Neural cell (in vitro differentiated cells): Measurements from ENCODE around the gene CST8. TPM values are rescaled to one million over a fixed set of nuclear protein-coding genes. Genes with fewer than 3 reads are reported as not detected.

Experiments used
- H2AFZ ChIP-seq: fragments of 200-600, 300-800 bp; sonication (generic), shearing (Covaris generic); 2 replicates; pipeline ENCODE4 v1.6.0; 2014; ENCODE audit warnings: low read depth, mild to moderate bottlenecking, antibody characterized with exemption, low read length, moderate library complexity
- H3F3A ChIP-seq: fragments of 200-600 bp; shearing (Covaris generic); 2 replicates; pipeline ENCODE4 v1.6.1; 2016; ENCODE audit warnings: mild to moderate bottlenecking, moderate library complexity, mixed read lengths, antibody characterized with exemption, low read length; ENCODE audit not compliant: insufficient read depth, poor library complexity, severe bottlenecking
- H3K27ac ChIP-seq: fragments of 200-600, 300-800 bp; sonication (generic), shearing (Covaris generic); 2 replicates; pipeline ENCODE4 v1.5.1; 2014; ENCODE audit warnings: mild to moderate bottlenecking, low read length, moderate library complexity
- H3K27me3 ChIP-seq: fragments of 300-800, 200-600 bp; sonication (generic), shearing (Covaris generic); 2 replicates; pipeline ENCODE4 v1.6.0; 2014; ENCODE audit warnings: mild to moderate bottlenecking, low read depth, low read length, moderate library complexity; ENCODE audit not compliant: insufficient read depth
- H3K36me3 ChIP-seq: fragments of 300-800, 200-600 bp; sonication (generic), shearing (Covaris generic); 2 replicates; pipeline ENCODE4 v1.5.1; 2014; ENCODE audit warnings: mild to moderate bottlenecking, antibody characterized with exemption, low read length, moderate library complexity; ENCODE audit not compliant: insufficient read depth
- H3K4me2 ChIP-seq: fragments of 300-800, 200-600 bp; sonication (generic), shearing (Covaris generic); 2 replicates; pipeline ENCODE4 v1.6.0; 2014; ENCODE audit warnings: mild to moderate bottlenecking, low read length
- H3K4me3 ChIP-seq: fragments of 300-800, 200-600 bp; sonication (generic), shearing (Covaris generic); 2 replicates; pipeline ENCODE4 v1.5.1; 2014; ENCODE audit warnings: mild to moderate bottlenecking, low read length, moderate library complexity
- H3K79me2 ChIP-seq: fragments of 200-600 bp; shearing (Covaris generic); replicated peaks from 2 replicates; pipeline ENCODE4 v1.6.0; 2014; ENCODE audit warnings: mild to moderate bottlenecking, low read length, moderate library complexity; ENCODE audit not compliant: insufficient read depth
- H3K9ac ChIP-seq: fragments of 300-800, 200-600 bp; sonication (generic), shearing (Covaris generic); 2 replicates; pipeline ENCODE4 v1.6.1; 2016; ENCODE audit warnings: mild to moderate bottlenecking, low read length, mixed read lengths
- H3K9me2 ChIP-seq: fragments of 200-600 bp; shearing (Covaris generic); 2 replicates; pipeline ENCODE4 v1.6.1; 2016; ENCODE audit warnings: mild to moderate bottlenecking, low read length, mixed read lengths; ENCODE audit not compliant: insufficient read depth
- H3K9me3 ChIP-seq: fragments of 200-600, 300-800 bp; sonication (generic), shearing (Covaris generic); 2 replicates; pipeline ENCODE4 v1.6.1; 2016; ENCODE audit warnings: mild to moderate bottlenecking, mixed run types, low read length, moderate library complexity, mixed read lengths
- H4K20me1 ChIP-seq: fragments of 200-600 bp; shearing (Covaris generic); 2 replicates; pipeline ENCODE4 v1.6.1; 2016; ENCODE audit warnings: mild to moderate bottlenecking, mixed run types; ENCODE audit not compliant: insufficient read depth
- EP300 ChIP-seq: fragments of 450-650 bp; conservative IDR thresholded peaks from 2 replicates; pipeline ENCODE4 v1.6.1; 2014; ENCODE audit warnings: antibody characterized with exemption, mild to moderate bottlenecking, moderate library complexity; ENCODE audit not compliant: poor library complexity, severe bottlenecking
- EZH2 ChIP-seq: fragments of 200-600, 300-800 bp; shearing (Covaris generic), sonication (generic); IDR thresholded peaks from 2 replicates; pipeline ENCODE4 v1.6.1; 2014; ENCODE audit warnings: antibody characterized with exemption, low read length, borderline replicate concordance, mild to moderate bottlenecking; ENCODE audit not compliant: insufficient read depth, poor library complexity, severe bottlenecking
- MXI1 ChIP-seq: fragments of 450-650 bp; conservative IDR thresholded peaks from 2 replicates; pipeline ENCODE4 v1.6.1; 2014; ENCODE audit warnings: antibody characterized with exemption, mild to moderate bottlenecking; ENCODE audit not compliant: poor library complexity, severe bottlenecking
- POLR2AphosphoS5 ChIP-seq: IDR thresholded peaks from 2 replicates; pipeline ENCODE4 v1.6.1; 2012
- RAD21 ChIP-seq: fragments of 450-650 bp; conservative IDR thresholded peaks from 2 replicates; pipeline ENCODE4 v1.6.1; 2014; ENCODE audit warnings: antibody characterized with exemption, mild to moderate bottlenecking, moderate library complexity
- SMC3 ChIP-seq: fragments of 450-650 bp; conservative IDR thresholded peaks from 2 replicates; pipeline ENCODE4 v1.6.1; 2014; ENCODE audit warnings: antibody characterized with exemption, mild to moderate bottlenecking, moderate library complexity; ENCODE audit not compliant: poor library complexity
- TAF1 ChIP-seq: IDR thresholded peaks from 2 replicates; pipeline ENCODE4 v1.6.1; 2012; ENCODE audit warnings: low read depth
- polyA minus RNA-seq: library from RNA; depleted of rRNA, polyadenylated mRNA; stranded (reverse); fragments of >200 nt; gene quantifications from 2 replicates; pipeline ENCODE4 v1.2.3, GENCODE V29; 2014
- polyA plus RNA-seq: library from polyadenylated mRNA; depleted of rRNA; stranded (reverse); fragments of >200 nt; gene quantifications from 2 replicates; pipeline ENCODE4 v1.2.3, GENCODE V29; 2014
- TF ChIP-seq, protein P1 (sequence below): fragments of 450-650 bp; IDR thresholded peaks from 2 replicates; pipeline ENCODE4 v1.5.1; 2014; ENCODE audit warnings: antibody characterized with exemption, mild to moderate bottlenecking, moderate library complexity; ENCODE audit not compliant: poor library complexity, severe bottlenecking
- TF ChIP-seq, protein P2 (sequence below): IDR thresholded peaks from 2 replicates; pipeline ENCODE4 v1.6.1; 2012; ENCODE audit warnings: borderline replicate concordance

CST8 gene, protein sequence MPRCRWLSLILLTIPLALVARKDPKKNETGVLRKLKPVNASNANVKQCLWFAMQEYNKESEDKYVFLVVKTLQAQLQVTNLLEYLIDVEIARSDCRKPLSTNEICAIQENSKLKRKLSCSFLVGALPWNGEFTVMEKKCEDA
- polyA plus RNA-seq = not detected in 2 replicates
- polyA minus RNA-seq = not detected in 2 replicates

DNA sequence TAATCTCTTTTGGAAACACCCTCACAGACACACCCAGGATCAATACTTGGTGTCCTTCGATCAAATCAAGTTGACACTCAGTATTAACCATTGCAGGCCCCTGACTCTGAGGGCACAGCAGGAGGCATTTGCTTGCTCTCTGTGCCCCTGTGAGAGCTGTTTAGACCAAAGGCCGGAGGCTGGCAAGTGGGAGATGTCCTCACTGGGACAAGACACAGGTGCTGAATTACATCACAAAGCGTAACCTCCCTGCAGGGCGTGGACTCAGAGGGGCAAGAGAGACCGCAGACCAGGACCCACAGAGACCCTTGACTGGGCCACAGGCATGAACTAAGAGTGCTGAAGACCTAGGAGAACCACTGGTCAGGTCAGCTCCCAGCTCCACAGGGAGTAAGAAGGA lies at the start of gene CST8:
Gene CST8 (plus strand): TSS at position 301 of the 400 bp plus-strand sequence. CDS start 551 bp downstream, outside the sequence.
- H3K4me3 ChIP-seq = no peak within 1 kb of the TSS
- H3K36me3 ChIP-seq = no peaks in the 10 kb centered on the region
- H3K27me3 ChIP-seq = no peaks in the 10 kb centered on the region
- H3K27ac ChIP-seq = no peak within 1 kb of the TSS
- no peak within 1 kb of the TSS for H3K4me2 ChIP-seq
- no peaks in the 10 kb centered on the region for H3K9me3 ChIP-seq
- H4K20me1 ChIP-seq = no peaks in the 10 kb centered on the region
- no peaks in the 10 kb centered on the region for H3K79me2 ChIP-seq
- H3F3A ChIP-seq = no peaks in the 10 kb centered on the region
- H3K9ac ChIP-seq = no peak within 1 kb of the TSS
- no peaks in the 10 kb centered on the region for H3K9me2 ChIP-seq
- TF ChIP-seq, protein P1, sequence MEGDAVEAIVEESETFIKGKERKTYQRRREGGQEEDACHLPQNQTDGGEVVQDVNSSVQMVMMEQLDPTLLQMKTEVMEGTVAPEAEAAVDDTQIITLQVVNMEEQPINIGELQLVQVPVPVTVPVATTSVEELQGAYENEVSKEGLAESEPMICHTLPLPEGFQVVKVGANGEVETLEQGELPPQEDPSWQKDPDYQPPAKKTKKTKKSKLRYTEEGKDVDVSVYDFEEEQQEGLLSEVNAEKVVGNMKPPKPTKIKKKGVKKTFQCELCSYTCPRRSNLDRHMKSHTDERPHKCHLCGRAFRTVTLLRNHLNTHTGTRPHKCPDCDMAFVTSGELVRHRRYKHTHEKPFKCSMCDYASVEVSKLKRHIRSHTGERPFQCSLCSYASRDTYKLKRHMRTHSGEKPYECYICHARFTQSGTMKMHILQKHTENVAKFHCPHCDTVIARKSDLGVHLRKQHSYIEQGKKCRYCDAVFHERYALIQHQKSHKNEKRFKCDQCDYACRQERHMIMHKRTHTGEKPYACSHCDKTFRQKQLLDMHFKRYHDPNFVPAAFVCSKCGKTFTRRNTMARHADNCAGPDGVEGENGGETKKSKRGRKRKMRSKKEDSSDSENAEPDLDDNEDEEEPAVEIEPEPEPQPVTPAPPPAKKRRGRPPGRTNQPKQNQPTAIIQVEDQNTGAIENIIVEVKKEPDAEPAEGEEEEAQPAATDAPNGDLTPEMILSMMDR = no peak
- TF ChIP-seq POLR2AphosphoS5 (no peak), SMC3 (no peak), EP300 (no peak), TAF1 (no peak), MXI1 (no peak), EZH2 (no peak), RAD21 (no peak)
- TF ChIP-seq, protein P2, sequence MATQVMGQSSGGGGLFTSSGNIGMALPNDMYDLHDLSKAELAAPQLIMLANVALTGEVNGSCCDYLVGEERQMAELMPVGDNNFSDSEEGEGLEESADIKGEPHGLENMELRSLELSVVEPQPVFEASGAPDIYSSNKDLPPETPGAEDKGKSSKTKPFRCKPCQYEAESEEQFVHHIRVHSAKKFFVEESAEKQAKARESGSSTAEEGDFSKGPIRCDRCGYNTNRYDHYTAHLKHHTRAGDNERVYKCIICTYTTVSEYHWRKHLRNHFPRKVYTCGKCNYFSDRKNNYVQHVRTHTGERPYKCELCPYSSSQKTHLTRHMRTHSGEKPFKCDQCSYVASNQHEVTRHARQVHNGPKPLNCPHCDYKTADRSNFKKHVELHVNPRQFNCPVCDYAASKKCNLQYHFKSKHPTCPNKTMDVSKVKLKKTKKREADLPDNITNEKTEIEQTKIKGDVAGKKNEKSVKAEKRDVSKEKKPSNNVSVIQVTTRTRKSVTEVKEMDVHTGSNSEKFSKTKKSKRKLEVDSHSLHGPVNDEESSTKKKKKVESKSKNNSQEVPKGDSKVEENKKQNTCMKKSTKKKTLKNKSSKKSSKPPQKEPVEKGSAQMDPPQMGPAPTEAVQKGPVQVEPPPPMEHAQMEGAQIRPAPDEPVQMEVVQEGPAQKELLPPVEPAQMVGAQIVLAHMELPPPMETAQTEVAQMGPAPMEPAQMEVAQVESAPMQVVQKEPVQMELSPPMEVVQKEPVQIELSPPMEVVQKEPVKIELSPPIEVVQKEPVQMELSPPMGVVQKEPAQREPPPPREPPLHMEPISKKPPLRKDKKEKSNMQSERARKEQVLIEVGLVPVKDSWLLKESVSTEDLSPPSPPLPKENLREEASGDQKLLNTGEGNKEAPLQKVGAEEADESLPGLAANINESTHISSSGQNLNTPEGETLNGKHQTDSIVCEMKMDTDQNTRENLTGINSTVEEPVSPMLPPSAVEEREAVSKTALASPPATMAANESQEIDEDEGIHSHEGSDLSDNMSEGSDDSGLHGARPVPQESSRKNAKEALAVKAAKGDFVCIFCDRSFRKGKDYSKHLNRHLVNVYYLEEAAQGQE = no peak
- H2AFZ ChIP-seq = no peak within 1 kb of the TSS

DNA sequence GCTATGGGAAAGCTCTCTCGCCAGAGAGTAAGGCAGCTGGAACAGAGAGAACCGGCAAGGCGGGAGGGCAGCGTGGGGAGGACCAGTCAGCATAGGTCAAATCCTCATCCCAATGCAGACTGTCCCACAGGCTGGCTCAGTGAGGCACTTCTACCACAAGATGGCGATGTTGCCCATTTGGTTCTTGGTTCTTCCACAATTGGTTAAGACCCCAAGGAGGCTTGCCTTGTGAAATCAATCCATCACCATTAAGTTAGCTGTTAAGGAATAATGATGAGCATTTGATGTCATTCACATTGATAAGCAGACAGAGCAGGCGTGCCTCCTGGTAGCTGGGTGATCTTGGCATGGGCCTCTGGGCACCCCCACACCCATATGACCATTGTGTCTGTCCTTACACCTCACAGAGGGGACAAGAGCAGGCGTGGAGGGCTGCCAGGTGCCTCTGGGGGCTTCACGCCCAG lies 49.0 kb upstream of the CST8 start:
- Histone ChIP-seq H4K20me1 (no peaks in the 10 kb centered on the region), H3K4me3 (no peak overlapping the region), H3K9me3 (no peaks in the 10 kb centered on the region), H3K27me3 (no peaks in the 10 kb centered on the region), H3F3A (no peaks in the 10 kb centered on the region), H3K4me2 (no peak overlapping the region), H3K9ac (no peak overlapping the region), H3K36me3 (no peaks in the 10 kb centered on the region), H2AFZ (no peak overlapping the region), H3K79me2 (no peaks in the 10 kb centered on the region), H3K27ac (no peak overlapping the region), H3K9me2 (no peaks in the 10 kb centered on the region)
- TF ChIP-seq RAD21 (peak; percentile 75), MXI1 (no peak), POLR2AphosphoS5 (no peak), EP300 (peak; percentile 49), SMC3 (peak; percentile 79), TAF1 (no peak)
- TF ChIP-seq, protein P2 = no peak
- TF ChIP-seq, protein P1 = peak; percentile 83
